Epidermal melanocyte (primary cell): ENCODE results near the gene CHD6.

ENCODE experiments used
- DNase-seq: peaks from one replicate; pipeline ENCODE4 v3.0.0; 2011; ENCODE audit warnings: low spot score; ENCODE audit not compliant: insufficient read length

CHD6 gene

DNA sequence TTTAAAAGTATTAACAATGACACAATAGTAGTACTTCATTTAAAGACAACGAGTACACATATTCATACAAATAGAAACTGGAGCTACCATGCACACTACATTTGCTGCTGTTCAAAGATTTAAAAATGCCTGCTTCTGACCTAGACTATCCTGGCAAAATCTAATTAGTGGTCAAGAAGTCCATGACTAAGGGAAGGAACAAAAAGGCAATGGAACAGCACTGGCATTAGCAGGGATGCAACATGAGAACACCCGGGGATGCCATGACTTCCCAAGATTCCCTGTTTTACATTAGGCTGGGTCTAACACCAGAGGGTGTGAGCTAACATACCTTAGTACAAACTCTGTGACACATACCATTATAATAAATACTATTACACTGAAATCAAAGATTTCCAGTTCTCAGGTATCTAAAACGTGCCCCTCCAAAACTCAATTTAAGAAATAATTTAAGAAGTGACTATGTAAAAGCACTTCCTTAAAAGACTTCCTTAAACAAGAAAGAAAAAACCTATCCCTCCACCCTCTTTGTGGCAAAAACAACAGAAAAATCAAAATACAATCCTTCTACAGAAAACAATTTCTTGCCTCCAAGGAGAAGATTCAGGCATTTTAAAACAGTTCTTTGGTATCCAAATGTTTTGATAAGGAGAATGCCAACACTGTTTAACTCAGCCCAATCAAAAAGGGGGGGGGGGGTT lies 25.5 kb downstream of the CHD6 start:
- no peak for DNase-seq

GRCh38 chr20:41587956-41588355 lies 30.2 kb downstream of the CHD6 start:
- no peak for DNase-seq

GRCh38 chr20:41587523-41587922 lies 30.7 kb downstream of the CHD6 start:
- no peak for DNase-seq

DNA sequence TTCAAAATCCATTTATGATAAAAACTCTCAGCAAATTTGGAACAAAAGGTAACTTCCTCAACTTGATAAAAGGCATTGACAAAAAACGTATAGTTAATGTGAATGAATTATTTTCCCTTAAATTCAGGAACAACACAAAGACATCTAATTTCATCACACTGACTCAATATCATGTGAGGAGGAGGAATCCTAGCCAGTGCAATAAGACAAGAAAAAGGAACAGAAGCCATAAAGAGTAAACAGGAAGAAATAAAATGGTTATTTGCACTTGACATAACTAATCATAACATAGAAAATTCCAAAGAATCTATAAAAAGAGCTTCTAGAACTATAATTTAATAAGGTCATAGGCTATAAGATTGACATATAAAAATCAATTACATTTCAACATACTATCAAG lies 31.4 kb downstream of the CHD6 start:
- no peak for DNase-seq

DNA sequence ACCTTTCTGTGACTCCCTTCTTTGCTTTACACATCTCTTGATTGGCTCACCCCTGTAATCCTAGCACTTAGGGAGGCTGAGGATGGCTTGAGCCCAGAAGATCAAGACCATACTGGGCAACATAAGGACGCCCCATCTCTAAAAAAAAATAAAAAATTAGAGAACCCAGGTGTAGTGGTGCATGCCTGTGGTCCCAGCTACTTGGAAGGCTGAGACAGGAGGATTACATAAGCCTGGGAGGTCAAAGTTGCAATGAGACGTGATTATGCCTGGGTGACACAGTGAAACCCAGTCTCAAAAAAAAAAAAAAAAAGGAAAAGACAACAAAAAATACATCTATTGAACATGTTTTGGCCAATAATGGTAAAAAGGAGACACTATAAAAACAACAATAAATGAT lies 37.8 kb downstream of the CHD6 start:
- no peak for DNase-seq

GRCh38 chr20:41577129-41578009 lies 40.8 kb downstream of the CHD6 start:
- DNase-seq, result no peak

GRCh38 chr20:41575412-41575811 lies 42.8 kb downstream of the CHD6 start:
- no peak for DNase-seq

- no peak for DNase-seq
Observed at GRCh38 chr20:41574802-41575389, 43.3 kb downstream of the CHD6 start.

GRCh38 chr20:41573955-41574354 lies 44.2 kb downstream of the CHD6 start:
- no peak for DNase-seq

- no peak for DNase-seq
Observed at GRCh38 chr20:41572010-41572572, 46.1 kb downstream of the CHD6 start.

DNA sequence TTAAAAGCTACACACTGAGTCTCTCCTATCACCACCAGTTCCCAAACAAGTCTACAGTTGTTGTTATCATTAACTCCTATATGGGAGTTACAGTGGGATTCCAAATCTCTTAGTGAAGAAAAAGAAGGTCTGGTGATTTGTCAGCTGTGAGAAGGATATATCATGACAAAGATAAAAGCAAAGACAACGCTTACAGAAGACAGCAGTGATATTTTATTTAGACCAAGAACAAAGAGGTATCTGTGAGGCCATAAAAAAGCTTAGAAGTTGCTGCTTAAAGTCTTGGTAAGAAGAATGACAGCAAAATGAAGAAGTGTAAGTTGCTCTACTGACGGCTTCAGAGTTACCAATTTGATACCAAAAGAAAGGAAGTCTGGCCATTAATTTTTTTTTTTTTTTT lies 47.2 kb downstream of the CHD6 start:
- no peak for DNase-seq

DNA sequence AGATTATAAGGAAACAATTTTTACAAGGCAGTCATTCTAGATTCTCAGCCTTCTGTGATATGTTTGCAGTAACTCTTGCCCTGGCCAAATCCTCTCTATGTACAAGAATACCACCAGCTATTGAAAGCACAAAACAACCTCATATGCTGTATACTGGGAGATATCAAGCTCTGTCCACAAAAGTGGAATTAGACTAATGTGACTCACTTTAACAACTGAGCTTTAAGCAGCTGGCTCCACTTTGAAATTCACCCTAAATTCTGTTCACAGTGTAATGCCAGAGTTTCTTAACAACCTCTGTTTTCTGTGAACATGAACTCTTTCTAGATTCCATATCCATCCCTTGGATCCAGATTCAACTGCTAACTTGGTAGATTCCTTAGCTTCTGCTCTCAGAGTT lies 47.6 kb downstream of the CHD6 start:
- no peak for DNase-seq

- DNase-seq, result no peak
Observed at GRCh38 chr20:41567615-41568014, 50.6 kb downstream of the CHD6 start.

GRCh38 chr20:41566896-41567527 lies 51.2 kb downstream of the CHD6 start:
- DNase-seq, result no peak

- DNase-seq, result no peak
Observed at GRCh38 chr20:41563087-41563486, 55.1 kb downstream of the CHD6 start.

- no peak for DNase-seq
Observed at GRCh38 chr20:41560970-41561369, 57.2 kb downstream of the CHD6 start.

- DNase-seq, result no peak
Observed at GRCh38 chr20:41559658-41560057, 58.5 kb downstream of the CHD6 start.

GRCh38 chr20:41553142-41553879 lies 64.9 kb downstream of the CHD6 start:
- DNase-seq, result no peak

GRCh38 chr20:41552295-41553068 lies 65.7 kb downstream of the CHD6 start:
- no peak for DNase-seq
